GM12878 (cell line): ENCODE measurements around the gene TDRD10. TPM values are rescaled to one million over a fixed set of nuclear protein-coding genes. Genes with fewer than 3 reads are reported as not detected.

Experiments
- ATAC-seq: fragments of 200-7000 bp; cut with Tn5 transposase; 3 replicates; pipeline ENCODE4 v1.9.1; 2020; ENCODE audit warnings: mild to moderate bottlenecking, moderate library complexity
- BruUV-seq: library from RNA; stranded (reverse); fragments of 400-500 nt; replicated peaks from 2 replicates; lab custom pipeline; 2021; lab: Mats Ljungman, UMichigan
- CTCF ChIA-PET: fragments of 300-600 bp; sonication (Branson Sonifier 250); formaldehyde crosslinking; extraction: SDS; loops from one replicate; lab custom pipeline; 2021; ENCODE audit warnings: inconsistent platforms; lab: Yijun Ruan, JAX
- POLR2A ChIA-PET: fragments of 350-600 bp; formaldehyde crosslinking; extraction: SDS; loops from one replicate; lab custom pipeline; 2021; ENCODE audit warnings: inconsistent platforms; lab: Charles Lee
- RAD21 ChIA-PET: fragments of 300-600 bp; sonication (Branson Sonifier 250); formaldehyde crosslinking; loops from one replicate; lab custom pipeline; 2023; ENCODE audit warnings: antibody characterized with exemption; ENCODE audit not compliant: unreplicated experiment; lab: Charles Lee
- SMC1A ChIA-PET: fragments of 300-600 bp; sonication (Branson Sonifier 250); formaldehyde crosslinking; loops from one replicate; lab custom pipeline; 2023; ENCODE audit not compliant: unreplicated experiment, uncharacterized antibody; lab: Charles Lee
- DNase-seq: peaks from one replicate; pipeline ENCODE4 v3.0.0-alpha.2; 2011; ENCODE audit warnings: low read depth, low spot score
- FAIRE-seq: peaks from 3 replicates; lab custom pipeline; 2011; peaks lifted over from hg19 to GRCh38; lab: Jason Lieb, UNC
- H2AFZ ChIP-seq: 2 replicates; pipeline ENCODE4 v1.6.0; 2011; ENCODE audit warnings: low read depth, low read length, control low read depth; ENCODE audit not compliant: control insufficient read depth
- H3K27ac ChIP-seq: 2 replicates; pipeline ENCODE4 v1.5.1; 2011; ENCODE audit warnings: control low read depth; ENCODE audit not compliant: control insufficient read depth, insufficient read depth
- H3K27me3 ChIP-seq, 2 experiments: replicated peaks in 1 of 2; 2 replicates each; pipeline versions ENCODE4 v1.6.0 to v1.6.1; 2011; ENCODE audit warnings: low read length in 1 of 2; ENCODE audit not compliant: control insufficient read depth in 2 of 2, insufficient read depth in 2 of 2
- H3K36me3 ChIP-seq, 2 experiments: 2 replicates each; pipeline ENCODE4 v1.5.1; 2011; ENCODE audit warnings: low read length in 1 of 2; ENCODE audit not compliant: control insufficient read depth in 2 of 2, insufficient read depth in 2 of 2
- H3K4me1 ChIP-seq: 2 replicates; pipeline ENCODE4 v1.6.1; 2011; ENCODE audit warnings: mild to moderate bottlenecking, low read length, moderate library complexity, mixed read lengths; ENCODE audit not compliant: control insufficient read depth, insufficient read depth
- H3K4me2 ChIP-seq: 2 replicates; pipeline ENCODE4 v1.6.0; 2011; ENCODE audit warnings: control low read depth; ENCODE audit not compliant: control insufficient read depth, insufficient read depth
- H3K4me3 ChIP-seq: fragments of 200-600 bp; sonication (generic); 2 replicates; pipeline ENCODE4 v1.5.1; 2016
- H3K79me2 ChIP-seq: 2 replicates; pipeline ENCODE4 v1.6.0; 2011; ENCODE audit warnings: low read length; ENCODE audit not compliant: control insufficient read depth, insufficient read depth
- H3K9ac ChIP-seq: 2 replicates; pipeline ENCODE4 v1.8.0; 2011; ENCODE audit warnings: low read length, control low read depth, mixed read lengths; ENCODE audit not compliant: control insufficient read depth, insufficient read depth
- H3K9me3 ChIP-seq: replicated peaks from 3 replicates; pipeline ENCODE4 v1.5.1; 2011; ENCODE audit warnings: mild to moderate bottlenecking, low read length; ENCODE audit not compliant: control insufficient read depth, insufficient read depth
- H4K20me1 ChIP-seq: 2 replicates; pipeline ENCODE4 v1.6.0; 2011; ENCODE audit not compliant: control insufficient read depth, insufficient read depth
- BACH1 ChIP-seq: fragments of 450-650 bp; IDR thresholded peaks from 2 replicates; pipeline ENCODE4 v1.6.1; 2017; ENCODE audit warnings: mild to moderate bottlenecking, borderline replicate concordance
- ZBTB4 ChIP-seq: fragments of 450-650 bp; formaldehyde crosslinking; IDR thresholded peaks from 2 replicates; pipeline ENCODE4 v1.4.0; 2022; ENCODE audit warnings: mild to moderate bottlenecking, moderate library complexity
- WGBS: methylation state at CpG from one replicate; pipeline ENCODE4 v1.1.6; 2016; ENCODE audit warnings: low lambda C conversion rate; ENCODE audit not compliant: insufficient replicate concordance, insufficient coverage; ENCODE audit errors: missing lambda C conversion rate; 5-methylcytosine and 5-hydroxymethylcytosine counted together
- in situ Hi-C: fragments of 300-500 bp; cut with MboI; formaldehyde crosslinking; loops from 9 replicates; pipeline ENCODE4 v1.14.3; 2018; ENCODE audit warnings: mixed read lengths
- intact Hi-C: fragments of 100-400 bp; cut with micrococcal nuclease; formaldehyde crosslinking; loops from one replicate; pipeline ENCODE4 v1.14.2; 2022; ENCODE audit not compliant: unreplicated experiment
- polyA plus RNA-seq, 11 experiments: library from polyadenylated mRNA; depleted of rRNA in 4 of 11; unstranded in 6 of 11; stranded (reverse) in 5 of 11; fragments of >200 nt; fragmentation: Nextera tagmentation in 4 of 11; fragmentation: Illumina TruSeq in 1 of 11; extraction: Ambion mirVana in 4 of 11; extraction: Trizol in 1 of 11; gene quantifications; 1 replicate in 1 of 11; 2 replicates in 10 of 11; pipeline versions ENCODE4 v1.2.1 to v1.2.3, GENCODE V29; 2011 to 2016; ENCODE audit warnings: inconsistent platforms in 2 of 11, missing spikeins in 2 of 11, low read depth in 1 of 11
- total RNA-seq, 4 experiments: library from RNA; depleted of rRNA in 3 of 4; stranded (reverse); fragments of >200 nt in 3 of 4; fragmentation: Illumina TruSeq in 1 of 4; extraction: Trizol in 1 of 4; gene quantifications; 2 replicates each; pipeline versions ENCODE4 v1.2.1 to v1.2.3, GENCODE V29; 2013 to 2021

Gene TDRD10
- total and polyA plus RNA-seq, 10 of the 15 experiments (the other 5 are each of a cell fraction or from before 2014, with no cell fraction given) = not detected

- H3K4me1 ChIP-seq = peaks cover 20% of the 10 kb centered on the region
- no peak overlapping the region for H3K4me2 ChIP-seq
- POLR2A ChIA-PET = interaction anchor here (1.8 kb wide), 2 partner anchors 28 to 59 kb away, joined by 5 to 9 read pairs; no protein-coding TSS in a partner anchor
- CTCF ChIA-PET = interaction anchor here (0.6 to 6.8 kb wide), 11 partner anchors 15 to 131 kb away, joined by 3 to 62 read pairs (median 6); no protein-coding TSS in a partner anchor
- RAD21 ChIA-PET = interaction anchor here (1.0 to 5.9 kb wide), 8 partner anchors 16 to 132 kb away, joined by 3 to 53 read pairs (median 6); no protein-coding TSS in a partner anchor
- H2AFZ ChIP-seq = no peak overlapping the region
- WGBS = 49% methylated on average over 3 of the region's 3 CpGs
- ATAC-seq = no peak
- intact Hi-C loops = loop anchor here (2.0 to 5.0 kb wide), 2 partner anchors 21 to 114 kb away; no protein-coding TSS in a partner anchor
- no peaks in the 10 kb centered on the region for H3K9me3 ChIP-seq
- no peak overlapping the region for H3K27ac ChIP-seq
- no peaks in the 10 kb centered on the region for H3K27me3 ChIP-seq
- DNase-seq = no peak
- no peaks in the 10 kb centered on the region for H3K36me3 ChIP-seq
- no peak overlapping the region for H3K9ac ChIP-seq
- no TSS peak for BruUV-seq
- no peak for FAIRE-seq
- TF ChIP-seq ZBTB4 (CRISPR knock-in tag) (no peak), BACH1 (0 out of 2 replicates have a peak, but pooled peaks have one; percentile 44)
- no peaks in the 10 kb centered on the region for H4K20me1 ChIP-seq
- no peaks in the 10 kb centered on the region for H3K79me2 ChIP-seq
- in situ Hi-C loops = no loop called here
- no peak overlapping the region for H3K4me3 ChIP-seq
- SMC1A ChIA-PET = interaction anchor here (0.6 to 4.2 kb wide), 9 partner anchors 14 to 113 kb away, joined by 3 to 24 read pairs (median 8); no protein-coding TSS in a partner anchor
Observed at GRCh38 chr1:154466206-154466605, 35.8 kb upstream of the TDRD10 start.
